Lower leg skin (tissue), 4 donors: ENCODE data around the gene KIAA0930. TPM values are rescaled to one million over a fixed set of nuclear protein-coding genes. Genes with fewer than 3 reads are reported as not detected.

ENCODE experiments used
- DNase-seq, 2 donors: peaks; one replicate each; pipeline ENCODE4 v3.0.0-alpha.2; 2019; ENCODE audit warnings: low spot score in 2 of 2
- H3K4me3 ChIP-seq: fragments of 200-600 bp; sonication (generic); 2 replicates; pipeline ENCODE4 v1.5.1; 2017; ENCODE audit warnings: mild to moderate bottlenecking, low read depth; ENCODE audit not compliant: poor library complexity, severe bottlenecking
- CTCF ChIP-seq, 3 donors: fragments of 450-650 bp; IDR thresholded peaks; one replicate each; pipeline ENCODE4 v1.5.1; 2016; ENCODE audit warnings: antibody characterized with exemption in 3 of 3, mild to moderate bottlenecking in 3 of 3, moderate library complexity in 2 of 3
- POLR2A ChIP-seq, 2 donors: fragments of 450-650 bp; IDR thresholded peaks; one replicate each; pipeline ENCODE4 v1.6.1; 2016 to 2017; ENCODE audit warnings: antibody characterized with exemption in 2 of 2, mild to moderate bottlenecking in 1 of 2, moderate library complexity in 1 of 2
- WGBS, 2 donors: methylation state at CpG; one replicate each; pipeline ENCODE4 v1.1.5; 2018; 5-methylcytosine and 5-hydroxymethylcytosine counted together
- intact Hi-C: fragments of 100-400 bp; cut with DNase I; formaldehyde crosslinking; loops from one replicate; pipeline ENCODE4 v1.15.0; 2023; ENCODE audit warnings: low total_unique reads
- total RNA-seq, 4 donors: library from RNA; depleted of rRNA; stranded (reverse); fragments of >200 nt; gene quantifications; one replicate each; pipeline ENCODE4 v1.1.0, GENCODE V29; 2016

KIAA0930 gene
- total RNA-seq, 4 donors from 2014 or later: 47.6 to 143 (median 96.8) TPM

- intact Hi-C loops: no loop called here
- 88 to 95% methylated on average over 13 of the region's 13 CpGs for WGBS, 2 donors
- DNase-seq: no peak
- no peak for TF ChIP-seq POLR2A (IDR thresholded peaks at IDR 0.05)
- no peak for TF ChIP-seq CTCF (IDR thresholded peaks at IDR 0.05)
- no peak overlapping the region for H3K4me3 ChIP-seq
Observed at GRCh38 chr22:45204241-45204640, 36.5 kb downstream of the KIAA0930 start.

- 89 to 95% methylated on average over 39 of the region's 40 CpGs for WGBS, 2 donors
- intact Hi-C loops: no loop called here
- TF ChIP-seq CTCF (IDR thresholded peaks at IDR 0.05): no peak
- no peak for TF ChIP-seq POLR2A (IDR thresholded peaks at IDR 0.05)
- no peak for DNase-seq
- no peak overlapping the region for H3K4me3 ChIP-seq
Observed at GRCh38 chr22:45203150-45203951, 37.3 kb downstream of the KIAA0930 start.

- intact Hi-C loops: no loop called here
- no peak overlapping the region for H3K4me3 ChIP-seq
- 80 to 83% methylated on average over 35 to 36 of the region's 36 CpGs for WGBS, 2 donors
- DNase-seq: no peak
- TF ChIP-seq CTCF (IDR thresholded peaks at IDR 0.05): no peak
- TF ChIP-seq POLR2A (IDR thresholded peaks at IDR 0.05): no peak
Observed at GRCh38 chr22:45202333-45203149, 38.2 kb downstream of the KIAA0930 start.

GRCh38 chr22:45201678-45202332 lies 38.9 kb downstream of the KIAA0930 start:
- intact Hi-C loops: no loop called here
- 51 to 57% methylated on average over 9 of the region's 9 CpGs for WGBS, 2 donors
- no peak for TF ChIP-seq POLR2A (IDR thresholded peaks at IDR 0.05)
- TF ChIP-seq CTCF (IDR thresholded peaks at IDR 0.05): no peak
- no peak for DNase-seq
- no peak overlapping the region for H3K4me3 ChIP-seq

GRCh38 chr22:45200860-45201511 lies 39.7 kb downstream of the KIAA0930 start:
- WGBS, 2 donors: 86 to 93% methylated on average over 12 to 18 of the region's 18 CpGs
- DNase-seq: no peak
- intact Hi-C loops: no loop called here
- TF ChIP-seq POLR2A (IDR thresholded peaks at IDR 0.05): no peak
- TF ChIP-seq CTCF (IDR thresholded peaks at IDR 0.05): no peak
- H3K4me3 ChIP-seq: no peak overlapping the region
